NCI-H2081 treated with DMSO at 0.1 percent for 48 hours (cell line): Measurements from ENCODE around the gene TCEAL9.
"Not testable (repeated sequence)": the region's sequence is repeated elsewhere in the genome, so short reads cannot be mapped to it uniquely, and the experiment has no call there.

Experiments used
- DNase-seq: peaks from one replicate; lab custom pipeline; 2025; lab: John Stamatoyannopoulos, UW

Gene TCEAL9

DNA sequence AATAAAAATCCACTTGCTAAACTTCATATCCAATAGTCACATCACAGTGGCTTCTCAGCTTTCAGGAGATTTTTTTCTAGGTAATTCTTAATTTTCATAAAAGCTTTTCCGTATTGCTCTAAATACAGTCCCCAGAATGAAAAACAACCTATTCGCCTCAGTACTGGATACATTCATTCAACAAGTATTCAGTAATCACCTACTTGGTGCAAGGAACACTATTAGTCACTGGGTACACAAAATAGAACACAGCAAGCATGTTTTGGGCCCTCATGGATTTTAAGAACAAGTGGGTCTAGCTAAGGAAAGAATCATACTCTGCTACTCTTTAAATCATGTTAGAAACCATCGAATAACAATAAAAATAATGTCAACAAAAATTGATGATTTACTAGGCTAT lies 17.3 kb downstream of the TCEAL9 start:
- no peak for DNase-seq

DNA sequence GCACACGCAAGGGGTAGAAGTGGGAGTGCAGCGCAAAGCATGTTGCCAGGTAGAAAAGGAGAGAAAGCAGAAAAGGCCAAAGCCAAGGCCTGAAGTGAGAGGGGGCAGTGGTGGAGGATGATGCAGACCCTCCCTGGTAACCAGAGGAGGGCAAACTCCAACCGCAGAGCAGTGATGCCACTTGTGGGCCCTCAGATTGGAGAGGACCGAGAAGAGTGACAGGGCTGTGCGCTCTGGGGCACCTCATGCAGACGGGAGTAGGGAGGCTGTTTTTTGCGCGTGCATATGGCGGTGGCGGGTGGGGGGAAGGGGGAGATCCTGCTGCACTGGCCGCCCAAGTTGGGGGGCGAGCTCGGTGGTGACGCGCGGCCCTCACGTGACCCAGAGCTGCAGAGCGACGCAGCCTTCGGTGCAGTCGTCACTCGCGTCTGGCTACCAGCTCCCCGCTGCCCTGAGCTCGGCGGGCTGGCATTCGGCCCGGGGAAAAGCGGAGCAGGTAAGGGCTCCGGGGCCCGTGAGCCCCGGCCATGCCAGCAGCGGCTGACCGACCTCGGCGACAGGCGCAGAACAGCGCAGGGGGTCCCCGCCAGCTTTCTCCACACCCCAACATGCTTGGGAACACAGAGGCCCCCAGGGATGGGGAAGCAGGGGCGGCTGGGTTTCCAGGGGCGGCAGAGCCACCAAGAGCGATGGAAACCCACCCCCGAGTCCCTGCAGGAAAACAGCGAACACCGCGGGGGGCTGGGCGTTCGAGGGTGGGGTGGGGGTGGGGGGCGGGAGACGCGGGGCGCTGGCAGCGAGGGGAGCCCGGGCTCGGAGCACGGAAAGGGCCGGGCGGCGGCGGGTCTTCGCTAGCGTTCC lies 20.0 kb downstream of the TCEAL9 start, which contains the start of gene BEX3:
Gene BEX3 (plus strand): TSS at position 421 of the 861 bp plus-strand sequence. CDS start 984 bp downstream, outside the sequence.
- peak; percentile 64 for DNase-seq

DNA sequence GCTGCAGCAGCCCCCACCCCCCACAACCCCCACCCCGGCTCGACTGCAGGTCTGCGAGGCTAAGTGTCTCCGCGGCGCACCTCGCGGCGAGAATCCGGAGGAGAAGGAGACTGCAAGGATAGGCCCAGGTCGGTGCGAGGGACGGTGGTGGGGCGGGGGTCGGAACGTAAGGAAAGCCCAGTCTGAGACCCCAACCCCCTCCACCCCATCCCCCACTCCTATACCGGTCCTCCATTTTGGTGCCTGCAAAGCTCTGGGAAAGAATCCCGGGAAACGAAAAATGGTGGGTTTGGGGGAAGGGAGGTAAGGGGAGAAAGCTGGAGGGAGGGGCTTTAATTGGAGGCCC lies 20.6 kb downstream of the TCEAL9 start:
- DNase-seq, result no peak

DNA sequence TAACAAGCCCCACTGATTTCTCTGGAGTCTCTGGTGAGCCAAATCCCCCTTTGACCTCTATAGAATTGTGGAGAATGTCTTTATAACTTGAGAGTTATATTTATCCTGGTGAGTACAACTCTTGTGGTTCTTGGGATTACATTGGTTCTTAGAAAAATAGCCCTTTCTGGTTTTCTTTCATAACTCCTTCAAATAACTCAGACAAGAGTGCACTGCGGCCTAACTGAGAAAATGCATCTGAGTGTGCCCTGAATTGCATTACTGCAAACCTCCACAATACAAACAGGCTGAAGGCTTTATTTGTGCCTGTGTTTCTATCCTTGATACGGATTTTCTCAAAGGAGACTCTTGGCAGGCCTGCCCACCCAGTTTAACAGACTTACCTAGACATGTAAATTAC lies 22.7 kb downstream of the TCEAL9 start:
- DNase-seq, result no peak

DNA sequence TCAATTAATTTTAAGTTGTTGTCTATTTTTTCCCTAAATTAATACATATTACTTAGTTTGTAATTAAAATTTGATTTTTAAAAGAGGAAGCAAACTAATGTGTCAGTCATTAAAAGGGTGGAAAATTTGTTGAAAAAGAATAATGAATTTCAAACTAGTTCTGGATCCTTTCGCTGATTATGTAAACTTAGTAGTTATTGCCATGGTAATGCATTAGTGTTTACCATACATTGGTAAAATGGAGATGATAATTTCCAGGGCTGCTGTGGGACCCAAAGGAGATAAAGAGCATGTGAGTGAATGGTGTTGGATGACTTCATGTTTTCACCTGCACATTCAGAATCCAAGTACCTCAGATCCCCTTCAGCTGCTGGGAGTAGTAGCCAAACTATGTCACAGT lies 26.6 kb downstream of the TCEAL9 start:
- no peak for DNase-seq

DNA sequence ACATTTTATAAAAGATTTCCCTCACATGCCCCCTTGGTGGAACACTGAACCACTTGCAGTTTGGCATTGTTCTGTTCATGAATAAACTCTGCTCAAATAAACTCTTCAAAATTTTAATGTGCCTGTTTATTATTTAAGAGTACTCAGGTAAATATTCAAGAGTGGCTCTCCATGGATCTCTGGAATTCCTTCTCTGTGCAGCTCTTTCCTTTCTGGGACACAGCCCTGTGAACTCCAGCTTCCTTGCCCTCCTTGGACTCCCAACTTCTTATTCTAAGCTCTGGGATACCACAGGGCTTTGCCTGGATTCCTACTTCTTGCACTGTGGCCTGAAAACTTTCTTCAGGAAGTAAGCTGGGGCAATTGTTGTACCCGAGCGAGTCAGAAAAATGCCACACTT lies 28.4 kb downstream of the TCEAL9 start:
- DNase-seq, result no peak

DNA sequence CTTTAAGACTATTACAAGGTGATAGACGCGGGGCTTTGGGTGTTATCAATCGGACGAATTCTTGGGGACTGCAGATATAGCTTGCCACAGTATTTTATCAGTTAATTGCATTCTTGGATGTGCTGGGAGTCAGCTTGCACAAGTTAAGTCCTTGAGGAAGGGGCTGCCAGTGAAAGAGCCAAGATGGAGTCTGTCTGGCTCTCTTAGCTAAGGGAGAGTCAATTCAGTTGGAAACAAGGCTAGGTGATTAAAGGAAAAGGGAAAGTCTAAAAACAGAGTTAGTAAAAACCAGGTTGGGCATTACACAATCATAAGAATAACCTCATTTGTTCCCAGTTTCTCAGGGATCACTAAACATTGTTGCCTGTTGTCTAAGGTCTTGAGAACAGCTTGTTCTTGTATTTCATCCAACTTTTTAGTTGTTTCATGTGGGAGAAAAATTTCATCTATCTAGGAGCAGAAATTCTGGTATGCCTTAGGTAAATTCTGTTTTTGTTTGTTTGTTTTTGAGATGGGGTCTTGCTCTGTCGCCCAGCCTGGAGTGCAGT lies 29.1 kb downstream of the TCEAL9 start:
- not testable (repeated sequence) for DNase-seq

DNA sequence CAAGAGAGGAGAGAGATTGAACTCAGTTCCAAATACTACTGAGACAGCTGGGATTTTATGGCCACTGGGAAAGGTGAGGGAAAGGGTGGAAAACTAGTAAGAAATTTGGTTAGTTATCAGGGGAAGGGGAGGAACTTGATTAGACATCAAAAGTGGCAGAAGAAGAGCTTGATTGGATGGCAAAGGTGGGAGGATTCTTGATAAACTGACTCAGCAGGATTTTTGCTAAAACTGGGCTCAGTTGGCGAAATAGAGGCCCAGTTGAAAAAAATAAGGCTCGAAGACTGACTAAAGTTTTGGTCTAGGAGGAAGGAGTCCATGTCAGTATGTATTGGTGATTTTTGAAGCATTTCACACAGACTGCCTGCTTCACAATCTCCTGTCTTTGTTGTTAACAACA lies 30.0 kb downstream of the TCEAL9 start:
- no peak for DNase-seq

DNA sequence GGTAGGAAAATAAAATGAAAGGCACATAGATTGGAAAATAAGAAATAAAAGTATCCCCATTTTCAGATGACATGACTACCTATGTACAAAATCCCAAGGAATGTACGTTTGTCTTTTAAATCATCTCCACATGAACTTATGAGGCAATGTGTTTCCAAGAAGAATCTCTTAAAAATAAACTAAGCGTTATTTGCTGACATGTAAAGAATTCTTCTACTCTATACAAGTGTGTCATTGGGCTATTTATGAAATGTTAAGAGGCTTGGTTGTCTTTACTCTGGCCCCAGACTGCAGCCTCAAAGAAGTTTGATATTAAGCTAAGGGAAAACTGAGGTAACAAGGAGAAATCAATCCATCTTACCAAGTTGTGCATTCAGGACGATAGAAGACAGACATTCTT lies 37.2 kb downstream of the TCEAL9 start:
- DNase-seq, result no peak

DNA sequence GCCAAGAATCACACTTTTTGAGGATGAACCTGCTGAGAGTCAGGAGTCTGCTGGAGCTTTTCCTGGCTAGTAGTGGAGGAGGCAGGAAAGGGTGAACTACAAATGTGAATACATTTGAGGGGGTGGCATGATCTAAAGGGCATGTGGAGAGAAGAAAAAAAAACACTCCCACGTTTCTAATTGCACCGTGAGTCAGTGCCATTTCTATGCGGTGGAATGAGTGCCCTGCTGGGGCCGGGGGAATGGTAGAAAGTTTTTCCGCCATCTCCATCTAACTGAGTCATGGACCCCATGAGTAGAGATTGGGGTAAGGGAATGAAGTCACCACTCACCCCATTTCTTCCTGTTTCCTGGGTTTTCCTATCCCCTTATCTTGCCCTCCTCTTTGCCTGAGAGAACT lies 39.9 kb downstream of the TCEAL9 start:
- DNase-seq, result no peak

DNA sequence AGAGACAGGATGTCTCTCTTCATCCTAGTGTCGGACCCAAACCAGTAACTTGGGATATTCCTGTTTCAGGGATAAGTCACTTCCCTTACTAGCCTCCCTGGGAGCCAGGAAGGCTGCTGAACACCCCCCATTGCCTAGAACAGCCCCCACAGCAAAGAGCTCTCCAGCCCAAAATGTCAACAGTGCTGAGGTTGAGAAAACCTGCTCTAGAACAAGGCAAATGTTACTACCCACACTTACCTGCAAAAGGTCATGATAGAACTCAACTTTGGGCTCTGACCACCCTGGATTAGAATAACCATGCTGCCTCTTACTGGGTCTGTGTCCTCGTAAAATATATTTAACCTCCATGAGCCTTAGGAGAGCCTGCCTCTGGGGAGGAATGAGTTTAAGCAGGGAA lies 40.4 kb downstream of the TCEAL9 start:
- no peak for DNase-seq

DNA sequence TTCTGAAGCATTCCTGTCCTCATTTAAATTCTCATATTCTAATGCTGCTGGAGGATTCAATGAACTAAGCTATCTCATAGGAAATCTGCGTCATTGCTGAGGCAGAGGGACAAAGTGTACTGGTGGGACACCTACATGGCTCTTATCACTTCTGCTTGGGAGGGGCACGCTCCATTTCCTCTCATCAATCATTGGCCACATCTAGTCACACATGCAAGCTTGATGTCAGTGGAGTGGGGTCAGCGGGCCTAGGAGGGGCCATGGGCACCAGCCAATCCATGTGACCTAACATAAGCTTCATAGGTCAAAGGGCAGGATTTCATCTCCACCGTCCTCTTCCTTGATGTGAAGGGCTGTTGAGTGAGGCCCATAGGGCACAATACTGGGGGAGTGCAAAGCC lies 41.4 kb downstream of the TCEAL9 start:
- no peak for DNase-seq

DNA sequence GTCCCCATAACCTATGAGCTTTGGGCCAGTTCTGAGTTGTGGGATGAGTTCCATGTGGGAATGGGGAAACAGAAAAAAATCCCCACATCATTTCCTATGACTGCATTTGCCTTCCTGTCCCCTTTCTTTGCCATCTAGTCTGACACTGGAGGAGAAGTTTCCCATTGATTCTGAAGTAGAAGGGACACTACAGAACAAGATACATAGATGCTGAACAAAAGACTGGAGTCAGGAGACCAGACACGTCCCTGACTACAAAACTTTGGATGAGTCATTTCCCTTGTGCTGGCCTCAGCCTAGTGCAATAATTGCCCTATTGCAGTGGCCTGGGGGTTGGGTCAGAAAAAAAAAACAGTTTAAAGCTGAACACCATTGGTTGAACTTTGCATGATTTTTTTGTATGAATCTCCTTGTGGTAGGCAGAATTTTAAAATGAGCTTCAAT lies 42.1 kb downstream of the TCEAL9 start:
- DNase-seq, result no peak

DNA sequence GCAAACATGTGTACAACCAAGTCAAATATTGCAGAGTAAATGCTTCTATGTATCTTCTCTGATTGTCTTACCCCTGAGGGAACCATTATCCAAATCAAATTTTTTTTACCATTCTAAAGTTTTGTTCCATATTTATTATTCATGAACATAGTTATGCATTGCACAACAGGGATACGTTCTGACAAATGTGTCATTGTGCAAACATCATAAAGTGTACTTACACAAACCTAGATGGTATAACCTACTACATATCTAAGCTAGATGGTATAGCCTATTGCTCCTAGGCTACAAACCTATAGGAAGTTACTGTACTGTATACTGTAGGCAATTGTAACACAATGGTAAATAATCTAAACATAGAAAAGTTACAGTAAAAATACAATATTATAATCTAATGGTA lies 43.4 kb downstream of the TCEAL9 start:
- no peak for DNase-seq

DNA sequence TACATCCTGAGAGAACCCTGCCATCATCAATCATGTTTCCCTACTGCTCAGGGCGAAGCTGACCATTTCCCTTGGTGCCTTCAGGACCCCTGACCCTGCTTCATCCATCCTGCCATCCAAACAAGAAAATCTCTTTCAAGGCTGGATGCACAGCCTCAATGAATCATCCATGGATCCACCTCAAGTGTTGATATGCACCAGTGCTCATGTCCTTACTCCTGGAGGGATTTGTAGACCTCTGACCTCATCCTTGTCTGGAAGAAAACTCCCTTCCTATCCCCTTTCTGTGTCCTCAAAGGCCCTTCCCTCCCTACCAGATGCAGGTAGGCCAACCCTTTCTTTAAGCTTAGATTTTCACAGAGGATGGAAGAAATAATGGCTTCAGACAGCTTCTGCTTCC lies 44.6 kb downstream of the TCEAL9 start:
- DNase-seq, result no peak

DNA sequence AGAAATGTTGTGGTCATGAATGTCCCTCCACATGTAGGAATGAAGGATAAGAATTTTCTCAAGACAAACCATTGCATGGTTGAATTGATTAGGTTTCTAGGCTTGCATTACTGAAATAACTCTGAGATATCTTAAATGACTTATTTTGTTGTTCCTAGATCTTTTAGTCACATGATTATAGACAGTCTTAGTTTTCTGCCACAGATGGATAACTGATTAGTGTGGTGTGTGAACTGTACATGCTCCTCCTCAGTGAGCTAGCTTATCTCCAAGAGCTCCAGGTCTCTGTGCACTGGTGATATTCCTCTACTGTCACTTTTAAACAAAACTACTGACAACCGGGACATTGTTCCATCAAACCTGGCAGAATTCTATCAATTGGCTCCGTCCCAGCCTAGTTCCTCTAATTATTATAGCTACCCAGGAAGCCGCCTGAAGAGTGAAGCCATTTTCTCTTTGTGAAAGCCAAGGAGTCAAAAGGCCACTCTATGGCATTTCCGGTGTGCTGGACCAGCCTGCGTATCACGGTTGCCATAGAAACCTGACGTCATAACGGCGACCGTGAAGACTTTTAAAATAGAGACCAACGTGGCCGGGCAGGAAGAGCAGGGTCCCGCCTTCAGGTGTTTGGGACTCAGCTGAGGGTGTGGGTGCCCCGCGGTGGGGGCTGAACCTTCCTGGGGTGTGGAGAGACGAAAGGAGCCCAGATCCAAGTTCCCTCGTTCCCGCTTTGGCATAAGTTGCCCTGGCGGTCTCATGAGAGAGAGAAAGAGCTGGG lies 48.1 kb downstream of the TCEAL9 start:
- DNase-seq, result no peak

DNA sequence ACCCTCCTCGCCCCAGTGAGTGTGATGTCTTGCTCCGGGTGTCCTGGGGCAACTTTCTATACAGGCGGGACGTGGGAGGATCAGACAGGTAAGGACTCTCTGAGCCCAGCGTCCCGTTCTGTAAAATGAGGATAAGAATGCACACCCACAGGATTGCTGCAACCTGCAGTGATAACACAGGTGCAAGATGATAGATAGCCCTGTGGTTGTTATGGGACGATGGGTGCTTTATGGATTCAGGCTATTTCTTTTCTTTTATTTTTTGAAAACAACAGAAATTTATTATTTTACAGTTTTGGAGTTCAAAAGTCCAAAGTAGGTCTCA lies 48.7 kb downstream of the TCEAL9 start:
- DNase-seq, result no peak

DNA sequence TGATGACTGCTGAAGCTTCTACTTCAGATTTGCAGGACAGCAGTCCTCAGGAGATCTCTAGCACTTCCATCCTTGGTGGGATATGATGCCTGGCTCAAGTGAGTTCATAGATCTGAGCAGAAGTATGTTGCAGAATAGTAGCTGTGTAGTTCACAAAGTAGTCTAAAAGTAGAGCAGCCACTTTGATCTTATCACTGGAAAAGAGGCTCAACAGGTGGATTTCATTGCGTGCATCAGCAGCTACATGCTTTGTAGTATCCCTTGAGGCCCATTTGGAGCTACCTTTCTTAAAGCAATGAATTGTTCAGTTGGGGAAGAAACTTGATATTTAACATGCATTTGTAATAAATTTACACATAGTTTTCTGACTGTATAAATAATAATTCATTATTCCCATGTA lies 50.0 kb downstream of the TCEAL9 start:
- DNase-seq, result no peak

DNA sequence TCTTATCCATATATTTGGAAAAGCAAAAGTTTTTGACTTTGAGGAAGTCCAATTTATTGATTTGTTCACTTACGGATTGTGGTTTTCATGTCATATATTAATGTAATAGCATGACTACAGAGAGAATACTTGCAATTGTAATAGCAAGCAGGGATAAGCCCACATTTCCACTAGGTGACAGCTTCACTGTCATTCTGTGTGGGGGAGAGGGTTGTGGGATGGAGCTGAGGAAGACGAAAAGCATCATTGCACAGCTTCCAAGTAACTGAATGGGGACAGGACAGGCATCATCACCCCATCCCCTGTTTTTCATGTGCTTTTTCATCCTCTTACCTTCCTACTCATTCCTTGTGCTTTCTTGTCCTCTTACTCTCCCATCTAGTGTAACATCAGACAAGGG lies 51.5 kb downstream of the TCEAL9 start:
- no peak for DNase-seq
